ENCODE measurements around the gene SLC22A13.

SLC22A13 gene

GRCh38 chr3:38264353-38264771 is 1.2 kb upstream of the SLC22A13 start:
- Histone ChIP-seq H3K27ac (ENCODE audit: low read length) (no peak overlapping the region), H3K9ac (ENCODE audit: low read length in 2 of 2) (no peak overlapping the region), H3K9me3 (ENCODE audit: control insufficient read depth in 2 of 2, low read length in 2 of 2) (no peaks in the 10 kb centered on the region)

GRCh38 chr3:38264779-38265178 is 833 bp upstream of the SLC22A13 start:
- no peak overlapping the region for H3K9ac ChIP-seq (ENCODE audit: low read length in 2 of 2)

More at GRCh38 chr3:38264353-38264771, 1.2 kb upstream of the SLC22A13 start:
- Histone ChIP-seq H3K27me3 (ENCODE audit: control insufficient read depth in 1 of 2, insufficient read depth in 2 of 2, low read length in 2 of 2) (no peaks in the 10 kb centered on the region), H3K36me3 (ENCODE audit: control insufficient read depth in 2 of 2, insufficient read depth in 2 of 2, low read length in 2 of 2) (peaks cover 2 to 9% of the 10 kb centered on the region in 2 donors), H3K4me1 (ENCODE audit: control insufficient read depth, insufficient read depth, low read length) (no peaks in the 10 kb centered on the region), H3K4me3 (ENCODE audit: low read length in 2 of 2) (no peak overlapping the region)

GRCh38 chr3:38266810-38267209 is 1.2 kb downstream of the SLC22A13 start:
- Histone ChIP-seq H3K36me3 (ENCODE audit: control insufficient read depth in 2 of 2, insufficient read depth in 2 of 2, low read length in 2 of 2) (peaks cover 0 to 2% of the 10 kb centered on the region in 2 donors), H3K4me1 (ENCODE audit: control insufficient read depth, insufficient read depth, low read length) (no peaks in the 10 kb centered on the region), H3K9me3 (ENCODE audit: control insufficient read depth in 2 of 2, low read length in 2 of 2) (no peaks in the 10 kb centered on the region), H3K4me3 (ENCODE audit: low read length in 2 of 2) (no peak overlapping the region), H3K27me3 (ENCODE audit: control insufficient read depth in 1 of 2, insufficient read depth in 2 of 2, low read length in 2 of 2) (no peaks in the 10 kb centered on the region), H3K9ac (ENCODE audit: low read length in 2 of 2) (no peak overlapping the region), H3K27ac (ENCODE audit: low read length) (no peak overlapping the region)

More at GRCh38 chr3:38264779-38265178, 833 bp upstream of the SLC22A13 start:
- Histone ChIP-seq H3K27me3 (ENCODE audit: control insufficient read depth in 1 of 2, insufficient read depth in 2 of 2, low read length in 2 of 2) (no peaks in the 10 kb centered on the region), H3K4me3 (ENCODE audit: low read length in 2 of 2) (no peak overlapping the region), H3K4me1 (ENCODE audit: control insufficient read depth, insufficient read depth, low read length) (no peaks in the 10 kb centered on the region), H3K27ac (ENCODE audit: low read length) (no peak overlapping the region), H3K9me3 (ENCODE audit: control insufficient read depth in 2 of 2, low read length in 2 of 2) (no peaks in the 10 kb centered on the region), H3K36me3 (ENCODE audit: control insufficient read depth in 2 of 2, insufficient read depth in 2 of 2, low read length in 2 of 2) (peaks cover 2 to 9% of the 10 kb centered on the region in 2 donors)

DNA sequence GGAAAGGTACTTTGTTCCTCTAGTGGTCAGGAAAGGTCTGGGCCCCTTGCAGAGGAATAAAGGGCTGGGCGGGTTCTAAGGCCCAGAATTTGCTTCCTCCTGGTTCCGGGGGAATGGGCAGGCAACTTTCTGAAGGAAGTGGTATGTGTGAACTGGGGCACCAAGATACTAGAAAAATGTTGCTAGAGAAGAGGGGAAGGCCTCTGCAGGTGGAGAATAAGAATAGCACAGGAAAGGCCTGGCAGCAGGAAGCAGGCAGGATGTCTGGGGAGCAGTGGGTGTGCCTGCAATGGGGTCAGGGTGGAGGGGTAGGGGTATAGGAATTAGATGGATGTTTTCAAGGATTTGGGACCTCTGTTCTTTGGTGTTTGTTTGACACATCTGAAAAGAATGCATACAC is 2.0 kb downstream of the SLC22A13 start:
- Histone ChIP-seq H3K4me1 (ENCODE audit: control insufficient read depth, insufficient read depth, low read length) (no peaks in the 10 kb centered on the region), H3K9ac (ENCODE audit: low read length in 2 of 2) (no peak overlapping the region), H3K27ac (ENCODE audit: low read length) (no peak overlapping the region), H3K9me3 (ENCODE audit: control insufficient read depth in 2 of 2, low read length in 2 of 2) (no peaks in the 10 kb centered on the region), H3K4me3 (ENCODE audit: low read length in 2 of 2) (no peak overlapping the region), H3K27me3 (ENCODE audit: control insufficient read depth in 1 of 2, insufficient read depth in 2 of 2, low read length in 2 of 2) (no peaks in the 10 kb centered on the region), H3K36me3 (ENCODE audit: control insufficient read depth in 2 of 2, insufficient read depth in 2 of 2, low read length in 2 of 2) (peaks cover 0 to 2% of the 10 kb centered on the region in 2 donors)

DNA sequence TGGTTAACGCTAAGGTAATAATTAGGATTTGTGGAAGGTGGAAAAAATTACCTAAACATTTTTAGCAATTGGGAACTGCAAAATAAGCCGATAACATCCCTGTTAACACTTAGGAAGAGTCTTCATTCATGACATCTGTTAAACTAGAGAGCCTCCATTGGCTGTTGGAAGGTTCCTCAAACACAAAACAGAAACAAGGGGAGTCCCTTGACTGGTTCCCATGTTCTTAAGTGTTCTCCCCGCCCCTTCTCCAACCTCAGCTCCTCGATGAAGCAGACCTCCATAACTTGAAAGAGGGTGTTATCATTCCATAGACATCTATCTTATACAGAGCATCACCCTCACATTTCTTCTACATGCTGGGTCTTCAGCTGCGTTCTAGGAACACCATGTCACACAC is 2.5 kb downstream of the SLC22A13 start:
- Histone ChIP-seq H3K4me3 (ENCODE audit: low read length in 2 of 2) (no peak overlapping the region), H3K27me3 (ENCODE audit: control insufficient read depth in 1 of 2, insufficient read depth in 2 of 2, low read length in 2 of 2) (no peaks in the 10 kb centered on the region), H3K36me3 (ENCODE audit: control insufficient read depth in 2 of 2, insufficient read depth in 2 of 2, low read length in 2 of 2) (peaks cover 0 to 2% of the 10 kb centered on the region in 2 donors), H3K27ac (ENCODE audit: low read length) (no peak overlapping the region), H3K9ac (ENCODE audit: low read length in 2 of 2) (no peak overlapping the region), H3K4me1 (ENCODE audit: control insufficient read depth, insufficient read depth, low read length) (no peaks in the 10 kb centered on the region), H3K9me3 (ENCODE audit: control insufficient read depth in 2 of 2, low read length in 2 of 2) (no peaks in the 10 kb centered on the region)

DNA sequence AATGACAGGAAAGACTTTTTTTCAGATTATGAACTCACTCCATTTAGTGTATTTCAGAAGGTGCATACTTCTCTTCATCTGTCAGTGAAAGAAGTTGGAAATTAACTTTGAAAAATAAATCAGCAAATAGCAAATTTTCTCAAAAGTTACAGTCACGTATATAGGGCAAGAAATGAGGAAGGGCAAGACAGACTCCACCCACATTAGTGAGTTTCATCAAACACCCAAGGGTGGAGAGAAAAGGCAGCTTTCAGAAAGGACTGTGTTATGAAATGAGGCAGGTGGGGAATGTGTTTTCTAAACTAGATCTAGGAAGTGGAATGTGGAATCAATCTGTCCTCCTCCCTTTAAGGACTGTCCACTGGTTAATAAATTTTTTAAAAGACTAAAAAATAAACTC is 2.9 kb downstream of the SLC22A13 start:
- H3K4me3 ChIP-seq (ENCODE audit: low read length in 2 of 2) = no peak overlapping the region
- no peaks in the 10 kb centered on the region for H3K4me1 ChIP-seq (ENCODE audit: control insufficient read depth, insufficient read depth, low read length)
- H3K27me3 ChIP-seq (ENCODE audit: control insufficient read depth in 1 of 2, insufficient read depth in 2 of 2, low read length in 2 of 2) = no peaks in the 10 kb centered on the region
- H3K9ac ChIP-seq (ENCODE audit: low read length in 2 of 2) = no peak overlapping the region
- H3K9me3 ChIP-seq (ENCODE audit: control insufficient read depth in 2 of 2, low read length in 2 of 2) = no peaks in the 10 kb centered on the region
- peaks cover 0 to 2% of the 10 kb centered on the region in 2 donors for H3K36me3 ChIP-seq (ENCODE audit: control insufficient read depth in 2 of 2, insufficient read depth in 2 of 2, low read length in 2 of 2)
- no peak overlapping the region for H3K27ac ChIP-seq (ENCODE audit: low read length)

- Histone ChIP-seq H3K9ac (ENCODE audit: low read length in 2 of 2) (no peak overlapping the region), H3K27me3 (ENCODE audit: control insufficient read depth in 1 of 2, insufficient read depth in 2 of 2, low read length in 2 of 2) (no peaks in the 10 kb centered on the region), H3K4me1 (ENCODE audit: control insufficient read depth, insufficient read depth, low read length) (no peaks in the 10 kb centered on the region), H3K36me3 (ENCODE audit: control insufficient read depth in 2 of 2, insufficient read depth in 2 of 2, low read length in 2 of 2) (peaks cover 0 to 5% of the 10 kb centered on the region in 2 donors), H3K9me3 (ENCODE audit: control insufficient read depth in 2 of 2, low read length in 2 of 2) (no peaks in the 10 kb centered on the region), H3K27ac (ENCODE audit: low read length) (no peak overlapping the region), H3K4me3 (ENCODE audit: low read length in 2 of 2) (no peak overlapping the region)
Observed at GRCh38 chr3:38270606-38271005, 5.0 kb downstream of the SLC22A13 start.

DNA sequence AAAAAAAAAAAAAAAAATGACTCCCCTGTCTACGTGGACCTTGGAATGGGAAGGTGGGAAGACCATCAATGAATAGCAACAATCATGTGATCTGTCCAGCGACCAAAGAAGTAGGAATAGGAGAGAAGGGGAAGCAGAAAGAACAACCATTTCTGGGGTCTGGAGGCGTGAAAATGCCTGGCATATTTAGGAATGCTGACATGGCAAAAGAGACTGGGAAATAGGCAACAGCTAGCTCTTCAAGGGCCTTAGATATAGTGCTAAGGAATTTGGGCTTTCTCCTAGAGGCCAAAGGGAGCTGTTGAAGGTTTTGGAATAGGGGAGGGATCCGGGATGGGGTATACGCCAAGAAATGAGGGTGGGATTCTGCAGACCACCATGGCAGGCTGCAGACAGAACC is 5.9 kb downstream of the SLC22A13 start:
- peaks cover 0 to 3% of the 10 kb centered on the region in 2 donors for H3K36me3 ChIP-seq (ENCODE audit: control insufficient read depth in 2 of 2, insufficient read depth in 2 of 2, low read length in 2 of 2)
- H3K9me3 ChIP-seq (ENCODE audit: control insufficient read depth in 2 of 2, low read length in 2 of 2) = no peaks in the 10 kb centered on the region
- H3K27me3 ChIP-seq (ENCODE audit: control insufficient read depth in 1 of 2, insufficient read depth in 2 of 2, low read length in 2 of 2) = no peaks in the 10 kb centered on the region
- no peak overlapping the region for H3K27ac ChIP-seq (ENCODE audit: low read length)
- no peak overlapping the region for H3K9ac ChIP-seq (ENCODE audit: low read length in 2 of 2)
- H3K4me3 ChIP-seq (ENCODE audit: low read length in 2 of 2) = no peak overlapping the region
- H3K4me1 ChIP-seq (ENCODE audit: control insufficient read depth, insufficient read depth, low read length) = no peaks in the 10 kb centered on the region

- H3K9me3 ChIP-seq (ENCODE audit: control insufficient read depth in 2 of 2, low read length in 2 of 2) = no peaks in the 10 kb centered on the region
- peaks cover 0 to 6% of the 10 kb centered on the region in 2 donors for H3K36me3 ChIP-seq (ENCODE audit: control insufficient read depth in 2 of 2, insufficient read depth in 2 of 2, low read length in 2 of 2)
- no peak overlapping the region for H3K27ac ChIP-seq (ENCODE audit: low read length)
- no peak overlapping the region for H3K9ac ChIP-seq (ENCODE audit: low read length in 2 of 2)
- no peaks in the 10 kb centered on the region for H3K4me1 ChIP-seq (ENCODE audit: control insufficient read depth, insufficient read depth, low read length)
- H3K4me3 ChIP-seq (ENCODE audit: low read length in 2 of 2) = no peak overlapping the region
- no peaks in the 10 kb centered on the region for H3K27me3 ChIP-seq (ENCODE audit: control insufficient read depth in 1 of 2, insufficient read depth in 2 of 2, low read length in 2 of 2)
Observed at GRCh38 chr3:38274864-38275649, 9.4 kb downstream of the SLC22A13 start.

DNA sequence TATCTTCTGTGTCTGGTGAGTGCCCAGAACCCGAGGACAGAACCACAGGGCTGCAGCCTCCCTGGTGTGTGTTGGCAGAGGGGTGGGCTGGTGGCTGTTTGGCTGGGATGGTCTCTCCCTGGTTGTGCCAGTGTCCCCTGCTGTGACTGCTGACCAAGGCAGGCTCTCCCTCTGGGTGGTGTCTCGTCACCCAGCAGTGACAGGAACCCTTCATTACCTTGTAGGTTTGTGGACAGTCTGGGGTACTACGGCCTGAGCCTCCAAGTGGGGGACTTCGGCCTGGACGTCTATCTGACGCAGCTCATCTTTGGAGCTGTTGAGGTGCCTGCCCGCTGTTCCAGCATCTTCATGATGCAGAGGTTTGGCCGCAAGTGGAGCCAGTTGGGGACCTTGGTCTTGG is 10.0 kb downstream of the SLC22A13 start:
- no peaks in the 10 kb centered on the region for H3K9me3 ChIP-seq (ENCODE audit: control insufficient read depth in 2 of 2, low read length in 2 of 2)
- no peaks in the 10 kb centered on the region for H3K27me3 ChIP-seq (ENCODE audit: control insufficient read depth in 1 of 2, insufficient read depth in 2 of 2, low read length in 2 of 2)
- no peaks in the 10 kb centered on the region for H3K4me1 ChIP-seq (ENCODE audit: control insufficient read depth, insufficient read depth, low read length)
- H3K9ac ChIP-seq (ENCODE audit: low read length in 2 of 2) = no peak overlapping the region
- H3K36me3 ChIP-seq (ENCODE audit: control insufficient read depth in 2 of 2, insufficient read depth in 2 of 2, low read length in 2 of 2) = peaks cover 0 to 6% of the 10 kb centered on the region in 2 donors
- H3K4me3 ChIP-seq (ENCODE audit: low read length in 2 of 2) = no peak overlapping the region
- no peak overlapping the region for H3K27ac ChIP-seq (ENCODE audit: low read length)
